ENCODE data around the gene AARS1.
"Not testable (repeated sequence)": the region's sequence is repeated elsewhere in the genome, so short reads cannot be mapped to it uniquely, and the experiment has no call there.

The AARS1 gene

GRCh38 chr16:70224645-70225044 lies 64.7 kb downstream of the AARS1 start:
- DNase-seq (ENCODE audit: low spot score) = not testable (repeated sequence)

GRCh38 chr16:70223971-70224513 lies 65.3 kb downstream of the AARS1 start:
- not testable (repeated sequence) for DNase-seq (ENCODE audit: low spot score)

- DNase-seq (ENCODE audit: low spot score) = not testable (repeated sequence)
Measured at GRCh38 chr16:70223216-70223615, 66.1 kb downstream of the AARS1 start.

- DNase-seq (ENCODE audit: low spot score) = not testable (repeated sequence)
Measured at GRCh38 chr16:70222574-70222973, 66.7 kb downstream of the AARS1 start.

GRCh38 chr16:70218586-70218985 lies 70.7 kb downstream of the AARS1 start:
- DNase-seq (ENCODE audit: low spot score) = not testable (repeated sequence)

- DNase-seq (ENCODE audit: low spot score) = not testable (repeated sequence)
Measured at GRCh38 chr16:70206382-70206781, 82.9 kb downstream of the AARS1 start.

- not testable (repeated sequence) for DNase-seq (ENCODE audit: low spot score)
Measured at GRCh38 chr16:70204668-70205405, 84.5 kb downstream of the AARS1 start.

GRCh38 chr16:70204010-70204409 lies 85.3 kb downstream of the AARS1 start:
- DNase-seq (ENCODE audit: low spot score) = not testable (repeated sequence)

- not testable (repeated sequence) for DNase-seq (ENCODE audit: low spot score)
Measured at GRCh38 chr16:70203508-70203907, 85.8 kb downstream of the AARS1 start.

Data from cerebellar cortex (tissue), 1 donor.